IMR-90 (cell line): ENCODE results near the gene FBXW11. TPM values are rescaled to one million over a fixed set of nuclear protein-coding genes. Genes with fewer than 3 reads are reported as not detected.

Source experiments
- ATAC-seq: fragments of 200-7000 bp; cut with Tn5 transposase; 2 replicates; pipeline ENCODE4 v1.9.1; 2020; ENCODE audit warnings: low read depth, mild to moderate bottlenecking, moderate library complexity
- BruUV-seq: library from RNA; stranded (reverse); fragments of 400-500 nt; replicated peaks from 2 replicates; lab custom pipeline; 2021; lab: Mats Ljungman, UMichigan
- CTCF ChIA-PET: fragments of 300-600 bp; formaldehyde crosslinking; extraction: SDS; loops from one replicate; lab custom pipeline; 2021; ENCODE audit warnings: antibody characterized with exemption; lab: Yijun Ruan, JAX
- POLR2A ChIA-PET: fragments of 300-600 bp; sonication (Branson Sonifier 250); formaldehyde crosslinking; loops from one replicate; lab custom pipeline; 2022; ENCODE audit warnings: antibody characterized with exemption; ENCODE audit not compliant: unreplicated experiment; lab: Charles Lee
- DNase-seq: peaks from one replicate; pipeline ENCODE4 v3.0.0; 2013
- H2AFZ ChIP-seq: replicated peaks from 2 replicates; pipeline ENCODE3; 2013; ENCODE audit warnings: low read length, mild to moderate bottlenecking; ENCODE audit not compliant: poor library complexity
- H2AK5ac ChIP-seq: 2 replicates; pipeline ENCODE4 v1.6.1; 2013; ENCODE audit warnings: low read depth, low read length, inconsistent platforms
- H2AK9ac ChIP-seq: replicated peaks from 2 replicates; pipeline ENCODE3; 2013; ENCODE audit warnings: mild to moderate bottlenecking, low read depth, low read length, moderate library complexity; ENCODE audit not compliant: poor library complexity
- H2BK120ac ChIP-seq: 2 replicates; pipeline ENCODE4 v1.6.1; 2013; ENCODE audit warnings: low read depth, low read length, inconsistent platforms
- H2BK15ac ChIP-seq: 3 replicates; pipeline ENCODE4 v1.6.1; 2013; ENCODE audit warnings: low read depth, low read length, inconsistent platforms
- H2BK20ac ChIP-seq: 2 replicates; pipeline ENCODE4 v1.6.1; 2013; ENCODE audit warnings: low read depth, mild to moderate bottlenecking, inconsistent platforms, low read length, moderate library complexity
- H2BK5ac ChIP-seq: 2 replicates; pipeline ENCODE4 v1.6.1; 2013; ENCODE audit warnings: mild to moderate bottlenecking, low read depth, low read length, inconsistent platforms; ENCODE audit not compliant: poor library complexity, severe bottlenecking
- H3K14ac ChIP-seq: replicated peaks from 2 replicates; pipeline ENCODE4 v1.6.1; 2013; ENCODE audit warnings: low read depth, low read length, inconsistent platforms
- H3K18ac ChIP-seq: 2 replicates; pipeline ENCODE4 v1.6.1; 2013; ENCODE audit warnings: low read depth, low read length, control low read depth
- H3K23ac ChIP-seq: 2 replicates; pipeline ENCODE4 v1.6.1; 2013; ENCODE audit warnings: low read depth, low read length, inconsistent platforms
- H3K27ac ChIP-seq: 2 replicates; pipeline ENCODE4 v1.5.1; 2013; ENCODE audit warnings: mild to moderate bottlenecking, control low read depth, low read length; ENCODE audit not compliant: insufficient read depth
- H3K27me3 ChIP-seq: 2 replicates; pipeline ENCODE4 v1.6.1; 2013; ENCODE audit warnings: low read length; ENCODE audit not compliant: control insufficient read depth, insufficient read depth
- H3K36me3 ChIP-seq: 2 replicates; pipeline ENCODE4 v1.6.1; 2013; ENCODE audit warnings: low read length, mixed read lengths; ENCODE audit not compliant: control insufficient read depth, insufficient read depth
- H3K4ac ChIP-seq: 2 replicates; pipeline ENCODE4 v1.6.1; 2013; ENCODE audit warnings: low read depth, low read length, inconsistent platforms
- H3K4me1 ChIP-seq: 2 replicates; pipeline ENCODE4 v1.6.1; 2013; ENCODE audit warnings: low read length, mixed read lengths; ENCODE audit not compliant: control insufficient read depth, insufficient read depth
- H3K4me2 ChIP-seq: 2 replicates; pipeline ENCODE4 v1.6.1; 2013; ENCODE audit warnings: low read depth, mild to moderate bottlenecking, control low read depth, low read length, moderate library complexity
- H3K4me3 ChIP-seq: 2 replicates; pipeline ENCODE4 v1.5.1; 2013; ENCODE audit warnings: low read depth, mild to moderate bottlenecking, control low read depth, low read length, moderate library complexity; ENCODE audit not compliant: insufficient read depth
- H3K56ac ChIP-seq: 2 replicates; pipeline ENCODE4 v1.6.1; 2013; ENCODE audit warnings: low read length, inconsistent platforms; ENCODE audit not compliant: insufficient read depth; ENCODE audit errors: extremely low read depth
- H3K79me1 ChIP-seq, 2 experiments: 2 replicates each; pipeline ENCODE4 v1.6.1; 2013; ENCODE audit warnings: low read length in 2 of 2, inconsistent platforms in 1 of 2, low read depth in 1 of 2
- H3K9ac ChIP-seq: 2 replicates; pipeline ENCODE4 v1.6.1; 2013; ENCODE audit warnings: low read depth, low read length, control low read depth
- H3K9me1 ChIP-seq: 2 replicates; pipeline ENCODE4 v1.6.1; 2013; ENCODE audit warnings: low read length, inconsistent platforms; ENCODE audit not compliant: insufficient read depth
- H3K9me3 ChIP-seq: 2 replicates; pipeline ENCODE4 v1.6.1; 2013; ENCODE audit warnings: low read length; ENCODE audit not compliant: control insufficient read depth, insufficient read depth
- H4K20me1 ChIP-seq: 2 replicates; pipeline ENCODE4 v1.6.1; 2013; ENCODE audit warnings: low read length, inconsistent platforms; ENCODE audit not compliant: insufficient read depth
- H4K5ac ChIP-seq: 2 replicates; pipeline ENCODE4 v1.6.1; 2013; ENCODE audit warnings: mild to moderate bottlenecking, low read depth, low read length, control low read depth
- H4K8ac ChIP-seq, 2 experiments: 2 replicates each; pipeline ENCODE4 v1.6.1; 2013; ENCODE audit warnings: low read depth in 2 of 2, low read length in 2 of 2, control low read depth in 1 of 2, inconsistent platforms in 1 of 2
- H4K91ac ChIP-seq: 2 replicates; pipeline ENCODE4 v1.6.1; 2013; ENCODE audit warnings: low read depth, low read length, inconsistent platforms; ENCODE audit not compliant: insufficient read depth
- RFX5 ChIP-seq: IDR thresholded peaks from 2 replicates; pipeline ENCODE4 v1.8.0; 2012; ENCODE audit warnings: low read depth, mild to moderate bottlenecking, low read length, moderate library complexity
- WGBS, 2 experiments: methylation state at CpG; one replicate each; pipeline versions ENCODE4 v1.1.5 to v1.1.7; 2013; ENCODE audit warnings: missing lambda C conversion rate in 2 of 2; ENCODE audit not compliant: insufficient read length in 1 of 2; ENCODE audit errors: extremely low coverage in 2 of 2; 5-methylcytosine and 5-hydroxymethylcytosine counted together
- dilution Hi-C: fragments of 300-500 bp; cut with HindIII; formaldehyde crosslinking; loops from one replicate; pipeline ENCODE4 v1.14.3; 2018; ENCODE audit warnings: low sequenced_read_pairs; ENCODE audit not compliant: unreplicated experiment
- in situ Hi-C: fragments of 300-500 bp; cut with MboI; formaldehyde crosslinking; loops from 3 replicates; pipeline ENCODE4 v1.14.3; 2019; ENCODE audit warnings: low sequenced_read_pairs, inconsistent platforms, mixed read lengths
- intact Hi-C: fragments of 100-400 bp; cut with micrococcal nuclease; formaldehyde crosslinking; loops from 2 replicates; pipeline ENCODE4 v1.10.0; 2022
- polyA plus RNA-seq, 3 experiments: library from polyadenylated mRNA; depleted of rRNA; stranded (reverse); fragments of >200 nt; gene quantifications; 2 replicates each; pipeline ENCODE4 v1.2.3, GENCODE V29; 2012; ENCODE audit warnings: low replicate concordance in 1 of 3
- total RNA-seq: library from RNA; depleted of rRNA; stranded (reverse); fragments of >200 nt; gene quantifications from 2 replicates; pipeline ENCODE4 v1.2.3, GENCODE V29; 2012

FBXW11 gene
- total and polyA plus RNA-seq, 2 of the 4 experiments (the other 2 are of a cell fraction), result 34.3 to 97.1 TPM

DNA sequence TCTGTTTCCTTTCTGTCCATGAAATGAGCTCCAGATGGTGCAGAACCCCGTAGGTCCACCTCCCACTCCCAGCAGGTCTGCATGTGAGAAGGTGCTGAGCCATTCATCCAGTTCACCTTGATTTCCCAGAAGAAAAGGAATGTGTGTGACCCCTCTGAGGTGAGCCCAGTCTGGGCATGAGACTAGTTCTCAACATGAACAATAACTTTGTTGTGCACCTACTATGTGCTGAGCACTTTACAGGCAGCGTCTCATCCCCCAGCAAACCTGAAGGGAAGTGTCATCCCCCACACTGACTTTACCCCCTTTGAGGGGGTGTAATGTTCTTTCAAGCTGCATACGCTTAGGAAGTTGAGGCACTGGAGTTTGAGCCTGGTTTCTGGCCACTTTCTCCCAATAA, 159.4 kb downstream of the FBXW11 start:
- H4K5ac ChIP-seq, result no peak overlapping the region
- no peak for TF ChIP-seq RFX5
- CTCF ChIA-PET, result interaction anchor here (2.4 kb wide), 1 partner anchor 428 kb away, joined by 11 read pairs; the partner anchor contains the start of gene FGF18
- no peak overlapping the region for H3K4ac ChIP-seq
- H3K79me1 ChIP-seq, result no peaks in the 10 kb centered on the region
- H3K4me2 ChIP-seq, result no peak overlapping the region
- in situ Hi-C loops (no loop called here), dilution Hi-C loops (no loop called here), intact Hi-C loops (loop anchor here (5.0 kb wide), 1 partner anchor 220 kb away; no protein-coding TSS in a partner anchor)
- H3K9me1 ChIP-seq, result 0 out of 2 replicates have a peak, but pooled peaks cover 2% of the 10 kb centered on the region
- DNase-seq (no peak), ATAC-seq (no peak)
- no peaks in the 10 kb centered on the region for H3K9me3 ChIP-seq
- H3K27ac ChIP-seq, result no peak overlapping the region
- BruUV-seq, result no TSS peak
- no peak overlapping the region for H3K14ac ChIP-seq
- H4K20me1 ChIP-seq, result no peaks in the 10 kb centered on the region
- H3K9ac ChIP-seq, result no peak overlapping the region
- H4K91ac ChIP-seq, result no peak overlapping the region
- H3K4me1 ChIP-seq, result no peaks in the 10 kb centered on the region
- no peak overlapping the region for H3K18ac ChIP-seq
- no peaks in the 10 kb centered on the region for H3K36me3 ChIP-seq
- H2BK15ac ChIP-seq, result no peak overlapping the region
- no peak overlapping the region for H3K4me3 ChIP-seq
- POLR2A ChIA-PET, result no interaction called here
- H2AK9ac ChIP-seq, result no peak overlapping the region
- no peak overlapping the region for H2AK5ac ChIP-seq
- H4K8ac ChIP-seq, result no peak overlapping the region
- no CpG with 5 or more reads among the region's 3 CpGs for WGBS, 2 experiments
- no peak overlapping the region for H3K56ac ChIP-seq
- no peak overlapping the region for H2BK120ac ChIP-seq
- H2BK5ac ChIP-seq, result no peak overlapping the region
- no peaks in the 10 kb centered on the region for H3K27me3 ChIP-seq
- no peak overlapping the region for H3K23ac ChIP-seq
- H2AFZ ChIP-seq, result no peak overlapping the region
- H2BK20ac ChIP-seq, result no peak overlapping the region
